Vagina (tissue), 2 donors: ENCODE measurements around the gene YIF1A. TPM values are rescaled to one million over a fixed set of nuclear protein-coding genes. Genes with fewer than 3 reads are reported as not detected.
"Not testable (repeated sequence)": the region's sequence is repeated elsewhere in the genome, so short reads cannot be mapped to it uniquely, and the experiment has no call there.

Experiments used
- DNase-seq, 2 donors: peaks; one replicate each; pipeline ENCODE4 v3.0.0-alpha.2; 2017; ENCODE audit errors: extremely low spot score in 2 of 2
- H3K27ac ChIP-seq: fragments of 200-600 bp; sonication (generic); one replicate; pipeline ENCODE4 v1.5.1; 2019
- H3K27me3 ChIP-seq: fragments of 200-600 bp; sonication (generic); one replicate; pipeline ENCODE4 v1.5.1; 2019
- H3K36me3 ChIP-seq, 2 donors: fragments of 200-600 bp; sonication (generic); one replicate each; pipeline ENCODE4 v1.5.1; 2017 to 2019
- H3K4me1 ChIP-seq: fragments of 200-600 bp; sonication (generic); one replicate; pipeline ENCODE4 v1.5.1; 2019
- H3K4me3 ChIP-seq, 2 donors: fragments of 200-600 bp; sonication (generic); 1 replicate in 1 of 2; 2 replicates in 1 of 2; pipeline ENCODE4 v1.5.1; 2016 to 2019
- H3K9me3 ChIP-seq: fragments of 200-600 bp; sonication (generic); one replicate; pipeline ENCODE4 v1.5.1; 2019
- CTCF ChIP-seq, 3 experiments: fragments of 450-650 bp in 2 of 3; fragments of 200-600 bp in 1 of 3; sonication (generic) in 1 of 3; IDR thresholded peaks; one replicate each; pipeline ENCODE4 v1.5.1; 2017 to 2019; ENCODE audit warnings: antibody characterized with exemption in 3 of 3, mild to moderate bottlenecking in 2 of 3, moderate library complexity in 2 of 3
- POLR2A ChIP-seq, 2 donors: fragments of 450-650 bp; IDR thresholded peaks; one replicate each; pipeline ENCODE4 v1.6.1; 2017; ENCODE audit warnings: antibody characterized with exemption in 2 of 2, mild to moderate bottlenecking in 2 of 2, moderate library complexity in 2 of 2
- POLR2AphosphoS5 ChIP-seq, 2 donors: sonication (generic); formaldehyde crosslinking; IDR thresholded peaks; one replicate each; pipeline ENCODE4 v1.9.0; 2017; ENCODE audit warnings: antibody characterized with exemption in 2 of 2, mild to moderate bottlenecking in 2 of 2, low read depth in 1 of 2; ENCODE audit not compliant: insufficient read depth in 1 of 2
- intact Hi-C: fragments of 100-400 bp; cut with DNase I; formaldehyde crosslinking; loops from one replicate; pipeline ENCODE4 v1.15.1; 2023
- total RNA-seq: library from RNA; depleted of rRNA; stranded (reverse); fragments of >200 nt; gene quantifications from one replicate; pipeline ENCODE4 v1.2.3, GENCODE V29; 2016

The YIF1A gene
- total RNA-seq, 1 donor from 2014 or later: 130 TPM

- no peak overlapping the region for H3K27ac ChIP-seq
- intact Hi-C loops: no loop called here
Observed at GRCh38 chr11:66278363-66279091, 10.4 kb downstream of the YIF1A start.

GRCh38 chr11:66277471-66278362 lies 11.2 kb downstream of the YIF1A start, which contains the start of gene CNIH2:
Gene CNIH2, plus strand, starts transcription at chr11:66278175. Its CDS starts 282 bp downstream, at chr11:66278457.
- Histone ChIP-seq H3K27me3 (no peaks in the 10 kb centered on the region), H3K27ac (peak within 1 kb of the TSS; percentile 56), H3K4me3 (peak within 1 kb of the TSS; percentile 33 to 50), H3K36me3 (peaks cover 0 to 38% of the 10 kb centered on the region in 2 donors), H3K4me1 (peaks cover 37% of the 10 kb centered on the region), H3K9me3 (no peaks in the 10 kb centered on the region)
- TF ChIP-seq POLR2AphosphoS5 (IDR thresholded peaks at IDR 0.05; ENCODE audit: insufficient read depth in 1 of 2, low read depth in 1 of 2): peak in 1 of 2 donors; percentile 11
- no peak for TF ChIP-seq POLR2A (IDR thresholded peaks at IDR 0.05)
- intact Hi-C loops: no loop called here
- DNase-seq: no peak

More at GRCh38 chr11:66278363-66279091, 10.4 kb downstream of the YIF1A start:
- H3K4me3 ChIP-seq: peak overlapping the region; percentile 10 to 50
- no peaks in the 10 kb centered on the region for H3K9me3 ChIP-seq
- H3K27me3 ChIP-seq: no peaks in the 10 kb centered on the region
- no peak for DNase-seq
- no peak for TF ChIP-seq POLR2AphosphoS5 (IDR thresholded peaks at IDR 0.05; ENCODE audit: insufficient read depth in 1 of 2, low read depth in 1 of 2)
- TF ChIP-seq POLR2A (IDR thresholded peaks at IDR 0.05): no peak
- no peak for TF ChIP-seq CTCF (IDR thresholded peaks at IDR 0.05)
- H3K36me3 ChIP-seq: peaks cover 0 to 30% of the 10 kb centered on the region in 2 donors
- H3K4me1 ChIP-seq: peaks cover 36% of the 10 kb centered on the region

GRCh38 chr11:66277064-66277463 lies 11.9 kb downstream of the YIF1A start:
- H3K4me3 ChIP-seq, intact Hi-C loops, DNase-seq, H3K27me3 ChIP-seq, H3K27ac ChIP-seq, H3K9me3 ChIP-seq: not testable (repeated sequence)
- peaks cover 30% of the 10 kb centered on the region for H3K4me1 ChIP-seq
- peaks cover 0 to 44% of the 10 kb centered on the region in 2 donors for H3K36me3 ChIP-seq

- H3K27me3 ChIP-seq, H3K27ac ChIP-seq, H3K9me3 ChIP-seq, H3K4me3 ChIP-seq, intact Hi-C loops, DNase-seq: not testable (repeated sequence)
- peaks cover 0 to 49% of the 10 kb centered on the region in 2 donors for H3K36me3 ChIP-seq
- H3K4me1 ChIP-seq: peaks cover 30% of the 10 kb centered on the region
Observed at GRCh38 chr11:66276619-66277018, 12.3 kb downstream of the YIF1A start.

- peaks cover 0 to 50% of the 10 kb centered on the region in 2 donors for H3K36me3 ChIP-seq
- TF ChIP-seq CTCF (IDR thresholded peaks at IDR 0.05) (no peak), POLR2A (IDR thresholded peaks at IDR 0.05) (no peak), POLR2AphosphoS5 (IDR thresholded peaks at IDR 0.05; ENCODE audit: insufficient read depth in 1 of 2, low read depth in 1 of 2) (no peak)
- H3K9me3 ChIP-seq: no peaks in the 10 kb centered on the region
- H3K27ac ChIP-seq: no peak overlapping the region
- no peak overlapping the region for H3K4me3 ChIP-seq
- no peaks in the 10 kb centered on the region for H3K27me3 ChIP-seq
- no peak for DNase-seq
- intact Hi-C loops: no loop called here
- H3K4me1 ChIP-seq: peaks cover 34% of the 10 kb centered on the region
Observed at GRCh38 chr11:66275984-66276612, 12.8 kb downstream of the YIF1A start.

GRCh38 chr11:66275396-66275795 lies 13.5 kb downstream of the YIF1A start:
- intact Hi-C loops: no loop called here
- no peak overlapping the region for H3K27ac ChIP-seq
- DNase-seq: no peak

More at GRCh38 chr11:66275396-66275795, 13.5 kb downstream of the YIF1A start:
- H3K9me3 ChIP-seq: no peaks in the 10 kb centered on the region
- no peak for TF ChIP-seq POLR2AphosphoS5 (IDR thresholded peaks at IDR 0.05; ENCODE audit: insufficient read depth in 1 of 2, low read depth in 1 of 2)
- TF ChIP-seq CTCF (IDR thresholded peaks at IDR 0.05): no peak
- TF ChIP-seq POLR2A (IDR thresholded peaks at IDR 0.05): no peak
- peaks cover 41% of the 10 kb centered on the region for H3K4me1 ChIP-seq
- H3K36me3 ChIP-seq: peaks cover 0 to 50% of the 10 kb centered on the region in 2 donors
- H3K27me3 ChIP-seq: no peaks in the 10 kb centered on the region
- no peak overlapping the region for H3K4me3 ChIP-seq
